Dermis blood vessel endothelial cell (primary cell): ENCODE results near the gene ENTR1. TPM values are rescaled to one million over a fixed set of nuclear protein-coding genes. Genes with fewer than 3 reads are reported as not detected.

ENCODE experiments used
- DNase-seq: peaks from one replicate; pipeline ENCODE4 v3.0.0; 2010
- total RNA-seq: library from RNA; depleted of rRNA; stranded (reverse); fragments of >200 nt; gene quantifications from 2 replicates; pipeline ENCODE4 v1.2.3, GENCODE V29; 2014

Gene ENTR1, protein sequence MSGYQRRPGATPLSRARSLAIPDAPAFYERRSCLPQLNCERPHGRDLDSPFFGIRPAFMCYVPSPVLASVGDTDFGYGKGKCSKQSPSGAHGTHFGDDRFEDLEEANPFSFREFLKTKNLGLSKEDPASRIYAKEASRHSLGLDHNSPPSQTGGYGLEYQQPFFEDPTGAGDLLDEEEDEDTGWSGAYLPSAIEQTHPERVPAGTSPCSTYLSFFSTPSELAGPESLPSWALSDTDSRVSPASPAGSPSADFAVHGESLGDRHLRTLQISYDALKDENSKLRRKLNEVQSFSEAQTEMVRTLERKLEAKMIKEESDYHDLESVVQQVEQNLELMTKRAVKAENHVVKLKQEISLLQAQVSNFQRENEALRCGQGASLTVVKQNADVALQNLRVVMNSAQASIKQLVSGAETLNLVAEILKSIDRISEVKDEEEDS
- 30.0 and 35.2 TPM in 2 replicates for total RNA-seq

DNA sequence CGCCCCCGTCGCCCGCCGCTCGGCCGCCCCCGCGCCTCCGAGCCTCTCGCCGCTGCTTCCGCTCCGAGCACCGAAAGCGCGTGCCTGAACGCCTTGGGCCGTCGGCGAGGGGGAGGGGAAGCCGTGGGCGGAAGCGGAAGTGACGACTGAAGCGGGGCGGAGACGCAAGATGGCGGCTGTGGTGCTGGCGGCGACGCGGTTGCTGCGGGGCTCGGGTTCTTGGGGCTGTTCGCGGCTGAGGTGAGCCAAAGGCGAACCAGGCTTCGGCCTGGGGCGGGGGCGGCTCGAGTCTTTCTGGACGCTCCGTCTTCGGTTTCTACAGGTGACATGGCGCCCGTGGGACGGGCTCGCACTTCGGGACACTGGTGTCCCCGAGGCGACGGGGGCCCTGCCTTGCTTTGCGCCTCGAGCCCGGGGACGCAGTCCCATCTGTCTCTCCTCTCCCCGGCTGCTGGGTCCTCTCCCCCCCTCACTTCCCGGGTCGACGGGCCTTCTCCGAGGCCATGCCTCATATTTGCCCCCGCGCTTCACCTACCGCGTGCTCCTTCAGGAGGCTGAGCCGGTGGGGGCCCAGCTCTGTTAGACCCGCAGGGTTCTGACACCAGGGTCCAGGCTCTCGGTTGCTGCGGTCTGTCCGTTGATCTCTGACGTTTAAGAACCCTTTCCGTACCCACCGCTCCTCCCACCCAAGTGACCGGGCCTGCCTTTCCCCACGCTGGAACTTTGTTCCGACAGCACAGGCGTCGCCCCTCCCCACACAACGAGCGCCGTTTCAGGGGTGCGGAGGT, at the start of gene ENTR1, which contains the start of gene PMPCA:
Gene ENTR1, minus strand, starts transcription at position 115 of the 788 bp plus-strand sequence. CDS start 217 bp downstream, outside the sequence.
Gene PMPCA, plus strand, starts transcription at position 159 of the 788 bp plus-strand sequence. Its CDS starts 11 bp downstream, at position 170.
- peak; percentile 94 for DNase-seq

DNA sequence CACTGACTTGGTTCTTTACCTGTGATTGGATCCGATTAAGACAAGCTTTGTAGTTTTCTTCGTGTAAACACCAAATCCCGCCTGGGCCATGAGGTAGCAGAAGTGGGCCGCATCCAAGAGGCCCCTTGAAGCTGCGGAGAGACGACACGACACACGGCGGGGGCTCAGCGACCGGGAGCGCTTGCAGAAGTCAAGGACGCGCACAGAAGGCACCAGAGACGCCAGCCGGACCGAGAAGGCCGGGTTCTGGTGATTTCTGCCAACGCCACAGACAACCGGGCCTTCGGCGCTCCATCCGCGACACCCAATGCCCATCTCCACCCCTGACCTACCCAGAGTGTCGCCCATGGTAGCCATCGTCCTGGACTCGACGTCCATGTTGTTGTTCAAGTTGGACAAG, 49.0 kb upstream of the ENTR1 start:
- no peak for DNase-seq

DNA sequence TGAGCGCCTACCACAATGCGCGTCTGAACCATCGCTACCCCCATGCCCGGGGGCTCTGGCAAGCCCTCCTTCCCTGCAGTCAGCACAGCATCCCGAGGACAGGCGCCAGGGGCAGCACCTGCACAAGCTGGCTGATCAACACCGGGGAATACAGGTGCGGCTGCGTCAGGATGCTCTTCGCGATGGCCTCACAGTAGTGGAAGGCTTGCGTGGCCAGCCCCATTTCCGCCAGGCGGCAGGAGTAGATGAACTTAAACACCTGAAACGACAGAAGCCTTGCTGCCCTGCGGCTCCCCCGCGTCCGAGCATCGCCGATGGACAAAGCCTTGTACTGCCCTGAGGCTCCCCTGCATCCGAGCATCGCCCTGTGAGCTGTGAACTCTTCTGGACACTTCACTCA, 46.9 kb upstream of the ENTR1 start:
- DNase-seq, result no peak

DNA sequence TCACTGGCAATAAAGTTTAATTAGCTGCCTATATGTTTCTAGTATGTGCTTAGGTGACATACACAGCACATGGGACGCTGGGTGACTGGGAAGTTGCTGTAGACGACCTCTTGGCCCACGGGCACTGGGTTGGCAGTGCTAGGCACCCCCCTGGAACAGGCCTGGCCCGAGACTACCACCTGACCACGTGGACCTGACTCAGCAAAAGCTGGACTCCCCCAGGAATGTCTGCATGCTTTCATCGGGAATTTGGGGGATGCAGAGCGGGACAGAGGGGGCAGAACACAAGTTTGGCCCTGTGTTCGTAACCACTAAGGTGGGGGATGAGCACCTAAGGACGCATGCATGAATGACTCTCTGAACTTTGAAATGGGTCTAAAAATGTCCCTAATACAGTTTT, 45.8 kb upstream of the ENTR1 start:
- no peak for DNase-seq

DNA sequence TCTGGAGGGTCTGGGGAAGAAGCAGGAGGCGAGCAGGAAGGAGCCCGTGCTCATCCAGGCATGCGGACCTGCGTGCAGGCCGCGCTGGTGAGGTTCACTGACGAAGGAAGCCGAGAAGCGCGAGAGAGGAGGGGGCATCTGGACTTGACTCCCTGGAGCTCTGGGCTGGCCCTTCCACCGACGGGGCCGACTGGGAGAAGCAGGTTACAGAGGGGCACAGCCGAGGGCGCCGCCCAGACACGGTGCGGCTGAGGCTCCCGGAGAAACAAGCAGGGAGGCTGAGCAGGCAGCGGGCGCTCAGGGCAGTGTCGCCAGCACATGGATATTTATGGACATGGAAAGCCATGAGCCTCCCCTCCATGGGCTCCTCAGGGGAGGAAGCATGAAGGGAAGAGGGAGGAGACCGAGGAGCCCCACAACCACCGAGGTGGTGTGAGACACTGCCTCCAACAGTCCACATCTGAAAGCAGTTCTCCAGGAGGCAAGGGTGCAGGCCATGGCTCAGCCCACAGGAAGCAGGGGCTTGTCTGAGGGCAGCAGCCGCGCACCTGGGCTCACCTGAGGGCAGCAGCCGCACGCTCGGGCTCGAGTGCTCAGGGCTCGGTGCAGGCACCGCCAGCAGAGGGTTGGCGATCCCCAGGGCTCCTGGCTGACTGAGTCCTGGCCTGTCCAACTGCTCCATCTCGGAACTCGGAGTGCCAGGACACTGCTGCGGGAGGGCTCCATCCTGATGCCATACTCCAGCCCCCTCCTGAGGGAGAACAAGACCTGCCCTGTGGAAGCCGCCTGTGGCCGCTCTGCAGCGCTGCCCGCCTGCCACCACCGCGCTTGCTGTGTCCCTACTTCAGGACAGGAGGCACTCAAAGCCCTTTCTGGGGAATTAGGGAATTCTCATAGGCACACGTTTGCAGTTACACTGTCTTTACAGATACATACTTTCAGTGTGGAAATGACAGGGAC, 44.9 kb upstream of the ENTR1 start:
- DNase-seq, result no peak

DNA sequence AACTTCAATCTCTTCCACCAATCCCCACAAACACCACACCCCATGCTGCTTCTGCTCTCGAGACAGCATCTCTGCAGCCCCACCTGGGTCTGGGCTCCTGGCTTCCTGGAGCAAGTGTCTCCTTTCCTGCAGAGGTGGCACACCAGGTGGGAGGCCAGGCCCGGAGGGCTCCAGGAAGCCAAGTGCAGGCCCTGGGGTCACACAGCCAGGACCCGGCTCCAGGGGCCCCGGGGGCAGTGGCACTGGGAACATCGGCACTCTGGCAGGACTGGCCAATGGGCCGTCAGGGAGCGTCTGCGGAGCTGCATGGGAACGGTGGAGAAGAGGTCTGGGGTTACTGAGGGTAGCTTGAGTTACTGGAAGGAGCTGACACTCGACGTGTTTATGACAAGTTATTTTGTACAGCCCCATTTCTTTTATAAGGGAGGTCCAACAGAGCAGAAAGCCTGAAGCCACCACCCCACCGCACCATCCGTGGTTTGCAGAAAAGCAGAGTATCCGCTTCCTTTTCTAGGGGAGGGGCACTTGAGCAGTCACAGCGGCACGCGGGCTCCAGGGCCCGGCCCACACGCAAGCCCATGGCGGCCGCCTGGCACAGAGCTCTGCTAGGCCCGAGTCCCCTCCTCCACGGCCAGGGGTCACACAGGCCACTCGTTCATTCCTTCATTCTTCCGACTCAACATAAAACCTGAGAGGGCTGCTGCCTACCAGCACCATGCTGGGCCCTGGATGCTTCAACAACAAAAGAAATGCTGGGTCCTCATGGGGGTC, 43.8 kb upstream of the ENTR1 start:
- DNase-seq, result no peak

DNA sequence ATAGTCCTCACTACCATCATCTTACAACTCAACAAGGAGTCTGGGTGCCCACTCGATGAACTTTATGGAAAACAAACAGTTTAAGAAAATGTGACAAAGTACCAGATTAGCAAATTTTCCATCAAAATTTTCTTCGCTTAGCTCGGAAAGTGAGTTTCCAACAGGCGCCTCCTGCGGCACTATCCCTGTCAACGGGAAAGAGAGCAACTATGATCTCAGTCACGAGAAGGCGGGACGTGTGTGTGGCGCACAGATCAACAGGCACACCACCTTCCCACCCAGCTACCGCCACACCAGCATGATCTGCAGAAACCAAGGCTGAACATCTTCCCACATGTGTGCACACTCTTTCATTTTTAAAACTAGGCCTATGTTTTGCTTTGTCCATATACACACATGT, 42.9 kb upstream of the ENTR1 start:
- no peak for DNase-seq

DNA sequence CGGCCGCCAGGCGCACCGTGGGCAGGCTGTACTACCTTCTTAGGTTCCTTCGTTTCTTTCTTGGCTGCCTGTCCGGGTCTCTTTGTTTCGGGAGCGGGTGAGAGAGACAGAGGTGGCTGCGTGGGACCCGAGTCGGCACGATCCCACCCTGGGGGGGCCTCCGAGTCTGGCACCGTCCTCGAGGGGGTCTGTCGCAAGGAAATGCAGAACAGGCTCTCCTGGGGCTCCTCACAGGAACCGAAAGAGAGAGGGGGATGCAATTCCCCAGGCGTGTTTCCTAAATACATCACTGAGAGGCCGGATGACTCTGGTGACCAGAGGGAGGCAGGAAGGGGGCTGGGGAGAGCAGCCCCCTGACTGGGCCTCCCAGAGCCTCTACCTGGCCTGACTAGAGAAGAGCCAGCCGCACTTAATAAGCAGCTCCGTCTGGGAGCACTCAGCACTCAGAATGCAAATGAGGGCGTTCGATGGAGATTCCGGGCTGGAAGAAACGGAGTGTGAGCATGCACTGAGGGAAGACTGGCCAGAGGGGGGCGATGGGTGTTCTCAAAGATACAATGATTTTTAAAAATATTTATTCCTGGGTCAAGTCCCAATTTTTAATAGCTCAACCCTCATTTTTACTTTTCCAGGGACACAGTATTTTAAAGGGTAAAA, 40.9 kb upstream of the ENTR1 start:
- DNase-seq, result no peak

DNA sequence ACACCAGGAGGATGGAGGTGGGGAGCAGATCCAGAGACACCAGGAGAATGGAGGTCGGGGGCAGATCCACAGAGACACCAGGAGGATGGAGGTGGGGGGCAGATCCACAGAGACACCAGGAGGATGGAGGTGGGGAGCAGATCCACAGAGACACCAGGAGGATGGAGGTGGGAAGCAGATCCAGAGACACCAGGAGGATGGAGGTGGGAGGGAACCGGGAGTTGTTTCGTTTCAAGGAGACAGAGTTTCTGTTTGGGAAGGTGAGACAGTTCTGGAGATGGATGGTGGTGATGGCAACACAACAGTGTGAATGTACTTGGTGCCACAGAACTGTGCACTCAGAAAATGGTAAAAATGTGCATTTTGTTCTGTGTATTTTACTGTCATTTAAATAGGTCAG, 38.2 kb upstream of the ENTR1 start:
- DNase-seq, result no peak

DNA sequence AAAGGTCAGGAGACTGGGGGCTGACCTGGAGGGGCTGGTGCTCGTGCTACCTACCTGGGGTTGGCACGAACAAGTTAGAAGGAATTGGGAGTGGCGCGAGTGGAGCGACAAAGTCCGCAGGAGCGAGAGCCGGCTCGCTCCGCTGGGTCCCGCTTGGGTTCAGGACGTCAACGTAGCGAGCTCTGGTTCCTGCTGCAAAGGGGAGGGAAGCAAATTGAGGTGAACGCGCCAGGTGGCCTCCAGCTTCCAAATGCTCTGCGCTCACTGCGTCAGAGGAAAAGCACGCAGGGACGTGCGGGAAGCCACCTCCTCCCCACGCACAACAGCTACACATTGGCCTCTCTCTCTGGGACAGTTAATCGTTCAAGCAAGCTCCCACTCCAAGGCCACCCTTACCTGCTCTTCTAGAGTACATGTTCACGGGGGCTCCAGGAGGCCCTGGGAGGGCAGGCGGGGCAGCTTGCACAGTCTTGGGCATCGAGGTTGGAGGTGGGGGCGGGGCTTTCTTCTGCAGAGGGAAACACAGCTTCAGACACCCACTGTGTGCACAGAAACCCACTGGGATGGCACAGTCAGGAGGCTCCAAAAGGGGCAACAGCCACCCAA, 36.9 kb upstream of the ENTR1 start:
- DNase-seq, result no peak

DNA sequence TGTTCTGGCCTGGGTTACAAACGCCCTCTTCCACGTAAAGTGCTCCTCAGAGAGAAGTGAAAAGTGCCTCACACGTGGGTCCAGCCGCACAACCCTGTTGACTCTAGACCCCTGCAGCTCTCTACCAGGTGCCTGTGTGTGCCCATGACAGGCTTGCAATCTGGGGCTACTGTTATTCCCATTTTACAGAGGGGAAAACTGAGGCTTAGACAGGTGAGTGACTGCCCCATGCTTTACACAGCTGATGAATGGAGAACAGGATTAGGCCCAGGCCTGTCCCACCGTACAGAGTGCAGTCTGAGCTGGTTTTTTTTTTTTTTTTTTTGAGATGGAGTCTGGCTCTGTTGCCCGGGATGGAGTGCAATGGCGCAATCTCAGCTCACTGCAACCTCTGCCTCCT, 35.4 kb upstream of the ENTR1 start:
- DNase-seq, result no peak

DNA sequence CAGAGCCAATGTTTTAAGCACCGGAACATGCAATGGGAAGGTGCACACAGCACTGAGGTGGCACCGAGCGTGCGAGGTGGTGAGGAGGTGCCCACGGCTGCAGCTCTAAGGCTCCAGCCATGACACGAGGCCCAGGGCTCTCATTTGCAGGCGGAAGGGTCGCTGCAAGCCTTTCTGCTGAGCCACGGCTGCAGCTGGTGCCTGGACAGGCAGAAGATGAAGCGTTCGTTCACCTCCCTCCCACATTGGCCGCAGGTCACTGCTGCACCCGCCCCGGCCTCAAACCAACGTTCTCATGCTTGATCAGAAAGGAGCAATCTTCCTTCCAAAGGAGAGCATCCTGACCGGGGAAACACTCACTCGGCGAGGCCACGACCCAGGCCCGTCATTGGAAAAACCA, 33.7 kb upstream of the ENTR1 start:
- DNase-seq, result no peak

DNA sequence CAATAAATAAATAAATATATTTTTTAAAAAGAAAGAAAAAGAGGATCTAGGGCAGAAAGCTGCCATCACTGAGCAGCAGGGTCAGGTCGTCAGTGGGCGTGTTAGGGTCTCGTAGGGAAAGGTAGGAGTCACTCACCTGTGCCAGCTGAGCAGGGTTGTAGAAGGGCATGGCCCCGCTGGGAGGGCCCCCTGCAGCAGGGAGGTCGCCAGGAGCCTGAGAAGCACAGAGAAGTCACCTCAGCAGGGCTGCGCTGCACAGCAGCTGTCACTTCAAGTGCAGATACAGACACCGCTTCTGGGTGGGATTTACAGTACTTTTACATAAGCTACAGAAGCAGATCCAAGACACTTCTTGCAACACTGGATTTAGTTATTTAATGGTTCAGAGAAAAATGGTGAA, 33.3 kb upstream of the ENTR1 start:
- DNase-seq, result no peak

DNA sequence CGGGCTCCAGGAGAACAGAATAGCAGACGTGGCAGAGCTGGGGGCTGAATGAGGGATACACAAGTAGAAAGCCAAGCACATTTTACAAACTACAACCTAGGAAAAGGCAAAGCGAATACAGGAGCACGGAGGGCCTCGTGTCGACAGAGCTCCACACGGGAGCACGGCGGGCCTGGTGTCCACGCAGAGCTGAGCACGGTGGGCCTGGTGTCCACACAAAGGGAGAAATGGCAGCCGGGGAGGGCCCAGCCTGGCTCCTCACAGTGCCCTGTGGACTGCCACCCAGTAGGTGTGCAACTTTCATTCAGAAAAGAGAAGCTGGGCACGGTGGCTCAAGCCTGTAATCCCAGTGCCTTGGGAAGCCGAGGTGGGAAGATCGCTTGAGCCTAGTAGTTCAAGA, 32.7 kb upstream of the ENTR1 start:
- DNase-seq, result no peak

DNA sequence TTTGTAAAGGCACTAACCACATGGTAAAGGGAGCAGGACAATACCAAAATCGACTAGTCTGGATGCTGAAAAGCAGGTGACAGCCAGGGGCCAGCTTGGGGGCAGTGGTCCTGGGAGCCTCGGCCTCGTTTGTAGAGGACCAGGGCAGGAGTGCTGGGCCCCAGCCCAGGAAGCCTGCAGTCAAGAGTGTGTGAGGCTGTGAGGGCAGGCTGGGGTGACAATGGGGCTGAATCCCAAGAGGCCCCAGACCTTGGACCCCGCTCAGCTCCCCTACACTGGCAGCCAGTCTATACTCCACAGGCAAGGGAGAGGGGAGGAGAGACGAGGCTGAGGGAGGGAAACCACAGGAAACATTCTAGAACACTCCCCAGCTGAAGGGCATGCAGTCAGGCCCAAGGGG, 31.9 kb upstream of the ENTR1 start:
- DNase-seq, result no peak

DNA sequence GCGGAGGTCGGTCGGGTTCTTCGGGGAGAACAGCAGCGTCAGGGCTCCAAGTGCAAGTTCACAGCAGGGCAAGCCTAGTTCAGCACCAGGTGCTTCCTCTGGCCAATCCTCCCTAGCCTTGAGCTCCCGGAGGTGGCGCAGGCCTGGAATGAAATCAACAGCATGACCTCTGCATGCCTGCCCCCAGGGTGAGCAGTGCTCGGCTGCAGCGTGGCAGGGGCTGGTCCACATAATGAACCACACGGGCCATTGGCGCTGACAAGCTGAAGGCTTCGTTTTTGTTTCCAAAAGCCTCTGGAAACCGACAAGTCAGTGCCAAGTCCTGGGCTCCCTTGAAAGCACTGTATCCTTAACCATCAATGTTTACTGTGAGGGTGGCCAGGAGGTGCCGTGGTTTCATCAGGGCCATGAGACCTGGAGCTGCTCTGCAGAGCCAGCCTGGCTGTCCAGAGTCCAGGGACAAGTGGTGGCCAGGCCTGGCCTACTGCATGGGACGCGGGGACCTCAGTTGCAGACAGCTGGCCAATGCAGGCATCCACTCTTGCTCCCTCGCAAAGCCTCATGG, 31.3 kb upstream of the ENTR1 start:
- peak; percentile 19 for DNase-seq

DNA sequence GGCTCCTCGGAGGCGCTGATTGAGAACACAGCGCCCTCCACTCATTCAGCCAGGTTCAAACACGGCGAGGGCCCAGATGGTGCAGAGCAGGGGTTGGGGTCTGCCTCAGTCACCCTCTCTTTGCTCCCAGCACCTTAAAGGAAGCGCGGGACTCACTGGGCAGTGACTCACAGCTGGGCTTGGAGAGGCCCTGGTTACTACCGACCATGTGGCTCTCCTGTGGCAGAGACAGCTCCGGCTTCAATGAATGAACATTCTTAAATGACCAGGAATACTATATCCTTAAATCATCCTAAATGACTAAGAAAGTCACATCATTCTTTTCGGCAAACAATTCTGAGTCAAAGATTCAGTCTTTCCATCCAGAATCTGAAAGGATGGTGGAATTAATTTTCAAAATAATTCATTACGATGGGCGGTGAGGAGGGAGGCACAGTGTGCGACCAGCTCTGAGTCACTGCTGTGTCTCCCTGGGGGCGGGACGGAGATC, 30.8 kb upstream of the ENTR1 start:
- DNase-seq, result no peak

DNA sequence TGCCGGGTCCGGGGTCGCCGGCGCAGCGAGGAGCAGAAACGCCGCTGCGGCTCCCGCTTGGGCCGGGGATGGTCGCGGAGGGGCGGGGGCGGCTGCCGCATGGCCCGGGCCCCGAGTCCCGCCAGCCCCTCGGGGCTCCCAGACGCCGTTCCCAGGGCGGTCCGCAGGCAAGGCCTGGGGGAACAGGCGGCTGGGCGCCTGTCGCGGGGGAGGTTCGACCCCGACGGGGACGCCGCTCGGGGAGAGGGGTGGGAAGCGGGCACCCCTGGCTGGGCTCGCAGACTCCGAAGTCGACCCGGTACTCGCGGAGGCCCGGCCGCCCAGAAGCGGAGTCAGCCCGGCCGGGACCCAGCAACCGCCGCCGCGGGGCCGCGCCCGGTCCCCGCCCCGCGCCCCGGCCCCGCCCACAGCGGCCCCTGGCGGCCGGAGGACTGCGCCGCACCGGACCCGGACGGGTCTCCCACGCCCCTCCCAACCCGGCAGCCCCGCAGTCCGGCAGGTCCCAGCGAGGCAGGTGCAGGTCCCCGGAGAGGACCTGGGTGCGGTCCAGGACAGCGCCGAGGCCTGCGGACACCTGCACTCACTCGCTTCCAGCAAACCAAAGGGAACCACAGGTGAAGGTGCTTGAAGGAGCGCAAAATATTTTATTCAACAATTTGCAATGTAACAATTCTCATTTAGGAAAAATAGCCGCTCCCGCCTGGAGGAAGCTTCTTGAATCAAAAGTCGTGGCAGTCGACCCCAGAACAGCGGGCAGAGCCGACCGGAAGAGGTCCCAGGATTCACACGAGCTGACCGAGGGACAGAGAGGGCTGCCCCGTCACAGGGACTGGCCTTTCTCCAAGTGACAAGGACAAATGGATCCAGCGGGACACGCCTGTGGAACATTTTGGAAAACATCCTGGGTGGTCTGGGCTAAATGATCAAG, 29.3 kb upstream of the ENTR1 start, which contains the start of gene INPP5E:
Gene INPP5E, minus strand, starts transcription at position 365 of the 928 bp plus-strand sequence. CDS start 426 bp downstream, outside the sequence.
- DNase-seq, result peak; percentile 79
